Measurements from ENCODE around the gene EDN3.

Gene EDN3

DNA sequence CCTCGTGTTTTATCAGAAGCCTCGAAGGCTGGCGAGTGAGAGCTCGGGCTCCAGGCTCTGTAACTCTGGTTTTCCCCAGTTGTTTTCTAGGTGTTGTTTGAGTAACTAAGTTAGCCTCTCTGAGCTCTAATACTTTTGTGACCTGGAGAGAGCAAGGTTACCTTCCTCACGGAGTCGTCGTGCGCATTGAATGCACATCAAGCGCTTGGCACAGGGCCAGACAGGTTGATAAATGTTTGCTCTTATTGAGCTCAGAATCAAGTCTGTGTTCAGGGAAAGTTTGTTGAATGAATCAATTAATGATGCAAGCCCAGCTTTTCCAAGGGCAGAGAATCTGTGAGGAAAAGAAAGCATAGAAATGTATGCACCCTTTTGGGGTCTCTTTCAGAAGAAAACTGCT lies 33.5 kb downstream of the EDN3 start (continued):
- TF ChIP-seq, protein P1, sequence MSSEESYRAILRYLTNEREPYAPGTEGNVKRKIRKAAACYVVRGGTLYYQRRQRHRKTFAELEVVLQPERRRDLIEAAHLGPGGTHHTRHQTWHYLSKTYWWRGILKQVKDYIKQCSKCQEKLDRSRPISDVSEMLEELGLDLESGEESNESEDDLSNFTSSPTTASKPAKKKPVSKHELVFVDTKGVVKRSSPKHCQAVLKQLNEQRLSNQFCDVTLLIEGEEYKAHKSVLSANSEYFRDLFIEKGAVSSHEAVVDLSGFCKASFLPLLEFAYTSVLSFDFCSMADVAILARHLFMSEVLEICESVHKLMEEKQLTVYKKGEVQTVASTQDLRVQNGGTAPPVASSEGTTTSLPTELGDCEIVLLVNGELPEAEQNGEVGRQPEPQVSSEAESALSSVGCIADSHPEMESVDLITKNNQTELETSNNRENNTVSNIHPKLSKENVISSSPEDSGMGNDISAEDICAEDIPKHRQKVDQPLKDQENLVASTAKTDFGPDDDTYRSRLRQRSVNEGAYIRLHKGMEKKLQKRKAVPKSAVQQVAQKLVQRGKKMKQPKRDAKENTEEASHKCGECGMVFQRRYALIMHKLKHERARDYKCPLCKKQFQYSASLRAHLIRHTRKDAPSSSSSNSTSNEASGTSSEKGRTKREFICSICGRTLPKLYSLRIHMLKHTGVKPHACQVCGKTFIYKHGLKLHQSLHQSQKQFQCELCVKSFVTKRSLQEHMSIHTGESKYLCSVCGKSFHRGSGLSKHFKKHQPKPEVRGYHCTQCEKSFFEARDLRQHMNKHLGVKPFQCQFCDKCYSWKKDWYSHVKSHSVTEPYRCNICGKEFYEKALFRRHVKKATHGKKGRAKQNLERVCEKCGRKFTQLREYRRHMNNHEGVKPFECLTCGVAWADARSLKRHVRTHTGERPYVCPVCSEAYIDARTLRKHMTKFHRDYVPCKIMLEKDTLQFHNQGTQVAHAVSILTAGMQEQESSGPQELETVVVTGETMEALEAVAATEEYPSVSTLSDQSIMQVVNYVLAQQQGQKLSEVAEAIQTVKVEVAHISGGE (tag by site-specific recombination; conservative IDR thresholded peaks at IDR 0.05; ENCODE audit: low read depth): no peak
- TF ChIP-seq ZNF626 (tag by site-specific recombination; IDR thresholded peaks at IDR 0.05): no peak
- TF ChIP-seq KLF10 (tag by site-specific recombination; IDR thresholded peaks at IDR 0.05): no peak

DNA sequence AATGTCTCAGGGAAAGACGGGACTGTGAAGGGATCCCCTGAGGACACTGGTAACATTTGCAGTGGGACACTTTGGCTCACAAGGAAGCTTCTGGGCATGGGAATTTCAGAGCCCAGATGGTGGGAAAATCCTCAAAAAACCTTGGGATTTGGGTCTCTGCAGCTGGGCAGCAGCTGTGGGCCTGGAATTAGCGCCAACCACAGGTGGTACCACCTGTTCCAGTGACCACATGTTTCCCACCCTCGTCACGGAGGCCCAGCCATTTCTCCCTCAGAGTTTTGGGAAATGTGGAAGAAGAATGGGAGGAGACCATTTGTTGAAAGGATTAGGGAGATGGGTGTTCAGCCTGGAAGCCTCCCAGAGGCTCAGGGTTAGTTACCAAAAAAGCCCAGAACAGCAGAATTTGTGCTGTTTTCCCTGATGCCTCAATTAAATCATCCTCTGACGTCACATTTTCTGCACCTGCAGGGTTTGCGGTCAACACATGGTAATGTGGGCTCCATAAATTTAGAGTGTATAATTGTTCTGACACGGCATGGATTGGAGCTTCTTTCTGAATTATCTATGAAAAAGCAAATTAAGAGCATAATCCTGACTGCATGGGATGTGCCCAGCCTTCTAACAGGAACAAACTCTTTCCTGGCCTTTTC lies 34.4 kb downstream of the EDN3 start:
- H3K4me3 ChIP-seq (ENCODE audit: low read depth, low read length): no peak overlapping the region
- no peaks in the 10 kb centered on the region for H3K4me1 ChIP-seq (ENCODE audit: control insufficient read depth, insufficient read depth, low read length)
- ChIA-PET POLR2A (no interaction called here), CTCF (interaction anchor here (1.8 kb wide), 1 partner anchor 68 kb away, joined by 5 read pairs; no protein-coding TSS in a partner anchor)
- TF ChIP-seq SCRT2 (tag by site-specific recombination; IDR thresholded peaks at IDR 0.05) (0 out of 2 replicates have a peak, but pooled peaks have one; percentile 30), KLF10 (tag by site-specific recombination; IDR thresholded peaks at IDR 0.05) (no peak), ZNF221 (tag by site-specific recombination; IDR thresholded peaks at IDR 0.05; ENCODE audit: borderline replicate concordance) (no peak), SP3 (tag by site-specific recombination; IDR thresholded peaks at IDR 0.05) (no peak), GLI2 (tag by site-specific recombination; IDR thresholded peaks at IDR 0.05; ENCODE audit: borderline replicate concordance, low read depth) (no peak), ZNF2 (tag by site-specific recombination; IDR thresholded peaks at IDR 0.05) (no peak)
- TF ChIP-seq, protein P2, sequence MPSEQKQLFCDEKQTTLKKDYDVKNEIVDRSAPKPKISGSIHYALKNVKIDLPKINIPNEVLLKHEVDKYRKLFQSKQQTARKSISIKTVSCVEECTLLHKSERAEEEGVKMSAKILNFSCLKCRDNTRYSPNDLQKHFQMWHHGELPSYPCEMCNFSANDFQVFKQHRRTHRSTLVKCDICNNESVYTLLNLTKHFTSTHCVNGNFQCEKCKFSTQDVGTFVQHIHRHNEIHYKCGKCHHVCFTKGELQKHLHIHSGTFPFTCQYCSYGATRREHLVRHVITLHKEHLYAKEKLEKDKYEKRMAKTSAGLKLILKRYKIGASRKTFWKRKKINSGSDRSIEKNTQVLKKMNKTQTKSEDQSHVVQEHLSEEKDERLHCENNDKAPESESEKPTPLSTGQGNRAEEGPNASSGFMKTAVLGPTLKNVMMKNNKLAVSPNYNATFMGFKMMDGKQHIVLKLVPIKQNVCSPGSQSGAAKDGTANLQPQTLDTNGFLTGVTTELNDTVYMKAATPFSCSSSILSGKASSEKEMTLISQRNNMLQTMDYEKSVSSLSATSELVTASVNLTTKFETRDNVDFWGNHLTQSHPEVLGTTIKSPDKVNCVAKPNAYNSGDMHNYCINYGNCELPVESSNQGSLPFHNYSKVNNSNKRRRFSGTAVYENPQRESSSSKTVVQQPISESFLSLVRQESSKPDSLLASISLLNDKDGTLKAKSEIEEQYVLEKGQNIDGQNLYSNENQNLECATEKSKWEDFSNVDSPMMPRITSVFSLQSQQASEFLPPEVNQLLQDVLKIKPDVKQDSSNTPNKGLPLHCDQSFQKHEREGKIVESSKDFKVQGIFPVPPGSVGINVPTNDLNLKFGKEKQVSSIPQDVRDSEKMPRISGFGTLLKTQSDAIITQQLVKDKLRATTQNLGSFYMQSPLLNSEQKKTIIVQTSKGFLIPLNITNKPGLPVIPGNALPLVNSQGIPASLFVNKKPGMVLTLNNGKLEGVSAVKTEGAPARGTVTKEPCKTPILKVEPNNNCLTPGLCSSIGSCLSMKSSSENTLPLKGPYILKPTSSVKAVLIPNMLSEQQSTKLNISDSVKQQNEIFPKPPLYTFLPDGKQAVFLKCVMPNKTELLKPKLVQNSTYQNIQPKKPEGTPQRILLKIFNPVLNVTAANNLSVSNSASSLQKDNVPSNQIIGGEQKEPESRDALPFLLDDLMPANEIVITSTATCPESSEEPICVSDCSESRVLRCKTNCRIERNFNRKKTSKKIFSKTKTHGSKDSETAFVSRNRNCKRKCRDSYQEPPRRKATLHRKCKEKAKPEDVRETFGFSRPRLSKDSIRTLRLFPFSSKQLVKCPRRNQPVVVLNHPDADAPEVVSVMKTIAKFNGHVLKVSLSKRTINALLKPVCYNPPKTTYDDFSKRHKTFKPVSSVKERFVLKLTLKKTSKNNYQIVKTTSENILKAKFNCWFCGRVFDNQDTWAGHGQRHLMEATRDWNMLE (tag by site-specific recombination; conservative IDR thresholded peaks at IDR 0.05; ENCODE audit: low read depth): no peak
- no peak overlapping the region for H3K27ac ChIP-seq (ENCODE audit: extremely low read depth, low read depth, low read length)
- H3K9me3 ChIP-seq (ENCODE audit: control insufficient read depth, insufficient read depth, low read depth, low read length): no peaks in the 10 kb centered on the region
- H3K36me3 ChIP-seq (ENCODE audit: control insufficient read depth in 2 of 2, insufficient read depth in 1 of 2, low read length in 2 of 2): no peaks in the 10 kb centered on the region

DNA sequence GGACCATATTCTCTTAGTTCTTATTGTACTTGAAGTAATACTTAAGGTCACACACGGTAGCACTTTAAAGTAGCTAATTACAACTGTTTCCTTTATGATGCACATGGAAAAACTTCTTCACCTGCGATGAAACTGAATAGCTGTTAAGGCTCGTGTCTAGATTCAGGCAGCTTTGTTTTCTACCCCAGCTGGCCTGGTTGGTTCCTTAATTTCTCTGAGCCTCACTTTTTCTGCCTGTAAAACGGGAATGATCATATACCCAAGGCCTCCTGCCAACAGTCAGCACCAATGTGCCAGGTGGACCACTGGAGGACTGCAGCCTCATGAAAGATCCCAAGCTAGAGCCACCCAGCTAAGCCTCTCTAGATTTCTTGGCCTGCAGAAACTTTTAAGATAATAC lies 35.0 kb downstream of the EDN3 start:
- ChIA-PET POLR2A (no interaction called here), CTCF (interaction anchor here (1.8 kb wide), 1 partner anchor 67 kb away, joined by 5 read pairs; no protein-coding TSS in a partner anchor)
- H3K9me3 ChIP-seq (ENCODE audit: control insufficient read depth, insufficient read depth, low read depth, low read length): no peaks in the 10 kb centered on the region

More for the DNA sequence above, 35.0 kb downstream of the EDN3 start:
- Histone ChIP-seq H3K4me1 (ENCODE audit: control insufficient read depth, insufficient read depth, low read length) (no peaks in the 10 kb centered on the region), H3K36me3 (ENCODE audit: control insufficient read depth in 2 of 2, insufficient read depth in 1 of 2, low read length in 2 of 2) (no peaks in the 10 kb centered on the region), H3K4me3 (ENCODE audit: low read depth, low read length) (no peak overlapping the region), H3K27ac (ENCODE audit: extremely low read depth, low read depth, low read length) (no peak overlapping the region)
- TF ChIP-seq, protein P3, sequence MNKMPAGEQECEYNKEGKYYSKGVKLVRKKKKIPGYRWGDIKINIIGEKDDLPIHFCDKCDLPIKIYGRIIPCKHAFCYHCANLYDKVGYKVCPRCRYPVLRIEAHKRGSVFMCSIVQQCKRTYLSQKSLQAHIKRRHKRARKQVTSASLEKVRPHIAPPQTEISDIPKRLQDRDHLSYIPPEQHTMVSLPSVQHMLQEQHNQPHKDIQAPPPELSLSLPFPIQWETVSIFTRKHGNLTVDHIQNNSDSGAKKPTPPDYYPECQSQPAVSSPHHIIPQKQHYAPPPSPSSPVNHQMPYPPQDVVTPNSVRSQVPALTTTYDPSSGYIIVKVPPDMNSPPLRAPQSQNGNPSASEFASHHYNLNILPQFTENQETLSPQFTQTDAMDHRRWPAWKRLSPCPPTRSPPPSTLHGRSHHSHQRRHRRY (tag by site-specific recombination; IDR thresholded peaks at IDR 0.05): no peak
- no peak for TF ChIP-seq ZNF670 (tag by site-specific recombination; IDR thresholded peaks at IDR 0.05; ENCODE audit: low read depth)
- TF ChIP-seq ZNF416 (tag by site-specific recombination; IDR thresholded peaks at IDR 0.05): no peak
- no peak for TF ChIP-seq ZNF707 (tag by site-specific recombination; IDR thresholded peaks at IDR 0.05)
- no peak for TF ChIP-seq ZNF37A (tag by site-specific recombination; IDR thresholded peaks at IDR 0.05)
- TF ChIP-seq ZNF549 (tag by site-specific recombination; IDR thresholded peaks at IDR 0.05): no peak
- TF ChIP-seq ZNF175 (tag by site-specific recombination; IDR thresholded peaks at IDR 0.05): no peak
- no peak for TF ChIP-seq ZNF600 (tag by site-specific recombination; IDR thresholded peaks at IDR 0.05)
- TF ChIP-seq ZIC2 (tag by site-specific recombination; IDR thresholded peaks at IDR 0.05): no peak
- TF ChIP-seq, protein P4, sequence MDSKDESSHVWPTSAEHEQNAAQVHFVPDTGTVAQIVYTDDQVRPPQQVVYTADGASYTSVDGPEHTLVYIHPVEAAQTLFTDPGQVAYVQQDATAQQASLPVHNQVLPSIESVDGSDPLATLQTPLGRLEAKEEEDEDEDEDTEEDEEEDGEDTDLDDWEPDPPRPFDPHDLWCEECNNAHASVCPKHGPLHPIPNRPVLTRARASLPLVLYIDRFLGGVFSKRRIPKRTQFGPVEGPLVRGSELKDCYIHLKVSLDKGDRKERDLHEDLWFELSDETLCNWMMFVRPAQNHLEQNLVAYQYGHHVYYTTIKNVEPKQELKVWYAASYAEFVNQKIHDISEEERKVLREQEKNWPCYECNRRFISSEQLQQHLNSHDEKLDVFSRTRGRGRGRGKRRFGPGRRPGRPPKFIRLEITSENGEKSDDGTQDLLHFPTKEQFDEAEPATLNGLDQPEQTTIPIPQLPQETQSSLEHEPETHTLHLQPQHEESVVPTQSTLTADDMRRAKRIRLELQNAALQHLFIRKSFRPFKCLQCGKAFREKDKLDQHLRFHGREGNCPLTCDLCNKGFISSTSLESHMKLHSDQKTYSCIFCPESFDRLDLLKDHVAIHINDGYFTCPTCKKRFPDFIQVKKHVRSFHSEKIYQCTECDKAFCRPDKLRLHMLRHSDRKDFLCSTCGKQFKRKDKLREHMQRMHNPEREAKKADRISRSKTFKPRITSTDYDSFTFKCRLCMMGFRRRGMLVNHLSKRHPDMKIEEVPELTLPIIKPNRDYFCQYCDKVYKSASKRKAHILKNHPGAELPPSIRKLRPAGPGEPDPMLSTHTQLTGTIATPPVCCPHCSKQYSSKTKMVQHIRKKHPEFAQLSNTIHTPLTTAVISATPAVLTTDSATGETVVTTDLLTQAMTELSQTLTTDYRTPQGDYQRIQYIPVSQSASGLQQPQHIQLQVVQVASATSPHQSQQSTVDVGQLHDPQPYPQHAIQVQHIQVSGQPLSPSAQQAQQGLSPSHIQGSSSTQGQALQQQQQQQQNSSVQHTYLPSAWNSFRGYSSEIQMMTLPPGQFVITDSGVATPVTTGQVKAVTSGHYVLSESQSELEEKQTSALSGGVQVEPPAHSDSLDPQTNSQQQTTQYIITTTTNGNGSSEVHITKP (tag by site-specific recombination; IDR thresholded peaks at IDR 0.05): no peak

Data from HEK293 (cell line).